HepG2 (cell line): ENCODE data around the gene TMUB1. TPM values are rescaled to one million over a fixed set of nuclear protein-coding genes. Genes with fewer than 3 reads are reported as not detected.
A peak's percentile ranks its signal among the peaks of the same experiment; 100 is the strongest.

Experiments used
- KLF16 ChIP-seq, 2 experiments: sonication (generic) in 1 of 2; formaldehyde crosslinking in 1 of 2; IDR thresholded peaks; 2 replicates each; pipeline versions ENCODE4 v1.6.1 to v1.8.0; 2016 to 2023; ENCODE audit warnings: missing genetic modification reagents in 2 of 2, missing compliant biosample characterization in 1 of 2
- MAZ ChIP-seq, 2 experiments: sonication (generic) in 1 of 2; formaldehyde crosslinking in 1 of 2; IDR thresholded peaks; 2 replicates each; pipeline versions ENCODE4 v1.5.0 to v1.6.1; 2012 to 2020; ENCODE audit warnings: low read depth in 2 of 2, mild to moderate bottlenecking in 2 of 2, borderline replicate concordance in 1 of 2, improper control_type of control experiment in 1 of 2, low read length in 1 of 2, missing genetic modification reagents in 1 of 2, moderate library complexity in 1 of 2
- PAXIP1 ChIP-seq: sonication (generic); formaldehyde crosslinking; conservative IDR thresholded peaks from 2 replicates; pipeline ENCODE4 v1.4.0; 2020; ENCODE audit warnings: mild to moderate bottlenecking, missing genetic modification reagents, moderate library complexity
- SP5 ChIP-seq: IDR thresholded peaks from 2 replicates; pipeline ENCODE4 v1.6.1; 2016; ENCODE audit warnings: low read depth, borderline replicate concordance
- ZFX ChIP-seq: sonication (generic); formaldehyde crosslinking; IDR thresholded peaks from 2 replicates; pipeline ENCODE4 v1.4.0; 2020; ENCODE audit warnings: mild to moderate bottlenecking, low read depth, missing genetic modification reagents, moderate library complexity
- ZNF784 ChIP-seq: sonication (generic); formaldehyde crosslinking; IDR thresholded peaks from 2 replicates; pipeline ENCODE4 v1.5.1; 2020; ENCODE audit warnings: missing genetic modification reagents, mild to moderate bottlenecking, borderline replicate concordance
- polyA plus RNA-seq, 8 experiments: library from polyadenylated mRNA; depleted of rRNA in 3 of 8; stranded (reverse) in 7 of 8; unstranded in 1 of 8; fragments of >200 nt; fragmentation: Illumina TruSeq in 4 of 8; extraction: Trizol in 4 of 8; gene quantifications; 2 replicates each; pipeline versions ENCODE4 v1.2.1 to v1.2.3, GENCODE V29; 2011 to 2016; ENCODE audit warnings: low read depth in 4 of 8, missing spikeins in 1 of 8, mixed read lengths in 1 of 8; ENCODE audit not compliant: insufficient read depth in 1 of 8
- total RNA-seq, 5 experiments: library from RNA; depleted of rRNA; stranded (reverse); fragments of >200 nt; fragmentation: Illumina TruSeq; extraction: Trizol; gene quantifications; 2 replicates each; pipeline ENCODE4 v1.2.3, GENCODE V29; 2016; ENCODE audit warnings: low read depth in 1 of 5
- TF ChIP-seq, protein P1 (sequence below): sonication (generic); formaldehyde crosslinking; IDR thresholded peaks from 2 replicates; pipeline ENCODE4 v1.8.0; 2022; ENCODE audit warnings: low read depth, missing genetic modification reagents
- TF ChIP-seq, protein P2 (sequence below): sonication (generic); formaldehyde crosslinking; IDR thresholded peaks from 2 replicates; pipeline ENCODE4 v1.4.0; 2020; ENCODE audit warnings: missing genetic modification reagents, borderline replicate concordance
- TF ChIP-seq, protein P3 (sequence below): sonication (generic); formaldehyde crosslinking; IDR thresholded peaks from 2 replicates; pipeline ENCODE4 v1.5.0; 2020; ENCODE audit warnings: missing genetic modification reagents, mild to moderate bottlenecking, borderline replicate concordance
- TF ChIP-seq, protein P4 (sequence below): sonication (generic); formaldehyde crosslinking; IDR thresholded peaks from 2 replicates; pipeline ENCODE4 v1.5.0; 2020; ENCODE audit warnings: mild to moderate bottlenecking, missing genetic modification reagents, moderate library complexity
- TF ChIP-seq, protein P5 (sequence below): sonication (generic); formaldehyde crosslinking; conservative IDR thresholded peaks from 2 replicates; pipeline ENCODE4 v1.4.0; 2020; ENCODE audit warnings: missing genetic modification reagents

TMUB1 gene
- total and polyA plus RNA-seq, 2 of the 13 experiments (the other 11 are each of a cell fraction or from before 2014, with no cell fraction given) = 44.8 to 51.6 TPM

GRCh38 chr7:151087245-151088018 is 4.1 kb upstream of the TMUB1 start (continued):
- TF ChIP-seq, protein P1, sequence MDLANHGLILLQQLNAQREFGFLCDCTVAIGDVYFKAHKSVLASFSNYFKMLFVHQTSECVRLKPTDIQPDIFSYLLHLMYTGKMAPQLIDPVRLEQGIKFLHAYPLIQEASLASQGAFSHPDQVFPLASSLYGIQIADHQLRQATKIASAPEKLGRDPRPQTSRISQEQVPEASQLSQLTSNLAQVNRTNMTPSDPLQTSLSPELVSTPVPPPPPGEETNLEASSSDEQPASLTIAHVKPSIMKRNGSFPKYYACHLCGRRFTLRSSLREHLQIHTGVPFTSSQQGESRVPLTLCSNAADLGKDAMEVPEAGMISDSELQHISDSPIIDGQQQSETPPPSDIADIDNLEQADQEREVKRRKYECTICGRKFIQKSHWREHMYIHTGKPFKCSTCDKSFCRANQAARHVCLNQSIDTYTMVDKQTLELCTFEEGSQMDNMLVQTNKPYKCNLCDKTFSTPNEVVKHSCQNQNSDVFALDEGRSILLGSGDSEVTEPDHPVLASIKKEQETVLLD = no peak
- TF ChIP-seq ZFX (CRISPR knock-in tag) (peak; percentile 90), PAXIP1 (CRISPR knock-in tag) (no peak), SP5 (CRISPR knock-in tag) (peak; percentile 16; the same call in 1 of the 2 replicates), KLF16 (CRISPR knock-in tag; IDR thresholded peaks at IDR 0.05) (no peak), MAZ (IDR thresholded peaks at IDR 0.05; ENCODE audit: borderline replicate concordance, low read depth, low read length) (no peak), MAZ (CRISPR knock-in tag; IDR thresholded peaks at IDR 0.05; ENCODE audit: low read depth) (peak; percentile 66; the same call in 1 of the 2 replicates), ZNF784 (CRISPR knock-in tag) (no peak)
- TF ChIP-seq, protein P2, sequence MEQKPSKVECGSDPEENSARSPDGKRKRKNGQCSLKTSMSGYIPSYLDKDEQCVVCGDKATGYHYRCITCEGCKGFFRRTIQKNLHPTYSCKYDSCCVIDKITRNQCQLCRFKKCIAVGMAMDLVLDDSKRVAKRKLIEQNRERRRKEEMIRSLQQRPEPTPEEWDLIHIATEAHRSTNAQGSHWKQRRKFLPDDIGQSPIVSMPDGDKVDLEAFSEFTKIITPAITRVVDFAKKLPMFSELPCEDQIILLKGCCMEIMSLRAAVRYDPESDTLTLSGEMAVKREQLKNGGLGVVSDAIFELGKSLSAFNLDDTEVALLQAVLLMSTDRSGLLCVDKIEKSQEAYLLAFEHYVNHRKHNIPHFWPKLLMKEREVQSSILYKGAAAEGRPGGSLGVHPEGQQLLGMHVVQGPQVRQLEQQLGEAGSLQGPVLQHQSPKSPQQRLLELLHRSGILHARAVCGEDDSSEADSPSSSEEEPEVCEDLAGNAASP = no peak
- TF ChIP-seq, protein P3, sequence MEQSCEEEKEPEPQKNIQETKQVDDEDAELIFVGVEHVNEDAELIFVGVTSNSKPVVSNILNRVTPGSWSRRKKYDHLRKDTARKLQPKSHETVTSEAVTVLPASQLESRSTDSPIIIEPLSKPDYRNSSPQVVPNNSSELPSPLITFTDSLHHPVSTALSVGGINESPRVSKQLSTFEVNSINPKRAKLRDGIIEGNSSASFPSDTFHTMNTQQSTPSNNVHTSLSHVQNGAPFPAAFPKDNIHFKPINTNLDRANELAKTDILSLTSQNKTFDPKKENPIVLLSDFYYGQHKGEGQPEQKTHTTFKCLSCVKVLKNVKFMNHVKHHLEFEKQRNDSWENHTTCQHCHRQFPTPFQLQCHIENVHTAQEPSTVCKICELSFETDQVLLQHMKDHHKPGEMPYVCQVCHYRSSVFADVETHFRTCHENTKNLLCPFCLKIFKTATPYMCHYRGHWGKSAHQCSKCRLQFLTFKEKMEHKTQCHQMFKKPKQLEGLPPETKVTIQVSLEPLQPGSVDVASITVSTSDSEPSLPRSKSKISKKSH (CRISPR knock-in tag) = peak; percentile 67; the same call in 1 of the 2 replicates
- TF ChIP-seq, protein P4, sequence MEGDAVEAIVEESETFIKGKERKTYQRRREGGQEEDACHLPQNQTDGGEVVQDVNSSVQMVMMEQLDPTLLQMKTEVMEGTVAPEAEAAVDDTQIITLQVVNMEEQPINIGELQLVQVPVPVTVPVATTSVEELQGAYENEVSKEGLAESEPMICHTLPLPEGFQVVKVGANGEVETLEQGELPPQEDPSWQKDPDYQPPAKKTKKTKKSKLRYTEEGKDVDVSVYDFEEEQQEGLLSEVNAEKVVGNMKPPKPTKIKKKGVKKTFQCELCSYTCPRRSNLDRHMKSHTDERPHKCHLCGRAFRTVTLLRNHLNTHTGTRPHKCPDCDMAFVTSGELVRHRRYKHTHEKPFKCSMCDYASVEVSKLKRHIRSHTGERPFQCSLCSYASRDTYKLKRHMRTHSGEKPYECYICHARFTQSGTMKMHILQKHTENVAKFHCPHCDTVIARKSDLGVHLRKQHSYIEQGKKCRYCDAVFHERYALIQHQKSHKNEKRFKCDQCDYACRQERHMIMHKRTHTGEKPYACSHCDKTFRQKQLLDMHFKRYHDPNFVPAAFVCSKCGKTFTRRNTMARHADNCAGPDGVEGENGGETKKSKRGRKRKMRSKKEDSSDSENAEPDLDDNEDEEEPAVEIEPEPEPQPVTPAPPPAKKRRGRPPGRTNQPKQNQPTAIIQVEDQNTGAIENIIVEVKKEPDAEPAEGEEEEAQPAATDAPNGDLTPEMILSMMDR = peak; percentile 50
- TF ChIP-seq, protein P5, sequence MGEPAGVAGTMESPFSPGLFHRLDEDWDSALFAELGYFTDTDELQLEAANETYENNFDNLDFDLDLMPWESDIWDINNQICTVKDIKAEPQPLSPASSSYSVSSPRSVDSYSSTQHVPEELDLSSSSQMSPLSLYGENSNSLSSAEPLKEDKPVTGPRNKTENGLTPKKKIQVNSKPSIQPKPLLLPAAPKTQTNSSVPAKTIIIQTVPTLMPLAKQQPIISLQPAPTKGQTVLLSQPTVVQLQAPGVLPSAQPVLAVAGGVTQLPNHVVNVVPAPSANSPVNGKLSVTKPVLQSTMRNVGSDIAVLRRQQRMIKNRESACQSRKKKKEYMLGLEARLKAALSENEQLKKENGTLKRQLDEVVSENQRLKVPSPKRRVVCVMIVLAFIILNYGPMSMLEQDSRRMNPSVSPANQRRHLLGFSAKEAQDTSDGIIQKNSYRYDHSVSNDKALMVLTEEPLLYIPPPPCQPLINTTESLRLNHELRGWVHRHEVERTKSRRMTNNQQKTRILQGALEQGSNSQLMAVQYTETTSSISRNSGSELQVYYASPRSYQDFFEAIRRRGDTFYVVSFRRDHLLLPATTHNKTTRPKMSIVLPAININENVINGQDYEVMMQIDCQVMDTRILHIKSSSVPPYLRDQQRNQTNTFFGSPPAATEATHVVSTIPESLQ (CRISPR knock-in tag) = no peak
